Sigmoid colon (tissue), 4 donors: ENCODE data around the gene USP7.
"Not testable (repeated sequence)": the region's sequence is repeated elsewhere in the genome, so short reads cannot be mapped to it uniquely, and the experiment has no call there.

Source experiments
- EP300 ChIP-seq, 4 donors: sonication (generic); formaldehyde crosslinking; IDR thresholded peaks; one replicate each; pipeline ENCODE4 v1.6.1; 2017; ENCODE audit warnings: antibody characterized with exemption in 4 of 4
- POLR2A ChIP-seq, 2 donors: fragments of 450-650 bp; IDR thresholded peaks; one replicate each; pipeline ENCODE4 v1.6.1; 2016; ENCODE audit warnings: antibody characterized with exemption in 2 of 2, mild to moderate bottlenecking in 2 of 2, moderate library complexity in 2 of 2
- POLR2AphosphoS5 ChIP-seq, 4 donors: sonication (generic); formaldehyde crosslinking; IDR thresholded peaks; one replicate each; pipeline ENCODE4 v1.6.1; 2017; ENCODE audit warnings: antibody characterized with exemption in 4 of 4
- TF ChIP-seq, protein P1 (sequence below), 4 experiments: fragments of 450-650 bp in 3 of 4; fragments of 200-600 bp in 1 of 4; IDR thresholded peaks; one replicate each; pipeline ENCODE4 v1.5.1; 2016 to 2019; ENCODE audit warnings: antibody characterized with exemption in 4 of 4, mild to moderate bottlenecking in 3 of 4, moderate library complexity in 2 of 4

DNA sequence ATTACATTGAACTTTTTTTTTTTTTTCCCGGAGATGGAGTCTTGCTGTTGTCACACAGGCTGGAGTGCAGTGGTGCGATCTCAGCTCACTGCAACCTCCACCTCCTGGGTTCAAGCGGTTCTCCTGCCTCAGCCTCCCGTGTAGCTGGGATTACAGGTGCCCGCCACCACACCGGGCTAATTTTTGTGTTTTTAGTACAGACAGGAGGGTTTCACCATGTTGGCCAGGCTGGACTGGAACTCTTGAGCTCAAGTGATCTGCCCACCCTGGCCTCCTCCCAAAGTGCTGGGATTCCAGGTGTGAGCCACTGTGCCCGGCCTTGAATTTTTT, 89.9 kb downstream of the USP7 start:
- TF ChIP-seq, protein P1, sequence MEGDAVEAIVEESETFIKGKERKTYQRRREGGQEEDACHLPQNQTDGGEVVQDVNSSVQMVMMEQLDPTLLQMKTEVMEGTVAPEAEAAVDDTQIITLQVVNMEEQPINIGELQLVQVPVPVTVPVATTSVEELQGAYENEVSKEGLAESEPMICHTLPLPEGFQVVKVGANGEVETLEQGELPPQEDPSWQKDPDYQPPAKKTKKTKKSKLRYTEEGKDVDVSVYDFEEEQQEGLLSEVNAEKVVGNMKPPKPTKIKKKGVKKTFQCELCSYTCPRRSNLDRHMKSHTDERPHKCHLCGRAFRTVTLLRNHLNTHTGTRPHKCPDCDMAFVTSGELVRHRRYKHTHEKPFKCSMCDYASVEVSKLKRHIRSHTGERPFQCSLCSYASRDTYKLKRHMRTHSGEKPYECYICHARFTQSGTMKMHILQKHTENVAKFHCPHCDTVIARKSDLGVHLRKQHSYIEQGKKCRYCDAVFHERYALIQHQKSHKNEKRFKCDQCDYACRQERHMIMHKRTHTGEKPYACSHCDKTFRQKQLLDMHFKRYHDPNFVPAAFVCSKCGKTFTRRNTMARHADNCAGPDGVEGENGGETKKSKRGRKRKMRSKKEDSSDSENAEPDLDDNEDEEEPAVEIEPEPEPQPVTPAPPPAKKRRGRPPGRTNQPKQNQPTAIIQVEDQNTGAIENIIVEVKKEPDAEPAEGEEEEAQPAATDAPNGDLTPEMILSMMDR (IDR thresholded peaks at IDR 0.05) = not testable (repeated sequence)
- not testable (repeated sequence) for TF ChIP-seq POLR2A, EP300, POLR2AphosphoS5 (IDR thresholded peaks at IDR 0.05)
